Measurements from ENCODE around the gene ECHDC1. TPM values are rescaled to one million over a fixed set of nuclear protein-coding genes. Genes with fewer than 3 reads are reported as not detected.

ECHDC1 gene, protein sequence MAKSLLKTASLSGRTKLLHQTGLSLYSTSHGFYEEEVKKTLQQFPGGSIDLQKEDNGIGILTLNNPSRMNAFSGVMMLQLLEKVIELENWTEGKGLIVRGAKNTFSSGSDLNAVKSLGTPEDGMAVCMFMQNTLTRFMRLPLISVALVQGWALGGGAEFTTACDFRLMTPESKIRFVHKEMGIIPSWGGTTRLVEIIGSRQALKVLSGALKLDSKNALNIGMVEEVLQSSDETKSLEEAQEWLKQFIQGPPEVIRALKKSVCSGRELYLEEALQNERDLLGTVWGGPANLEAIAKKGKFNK
- total RNA-seq: 51.8 and 61.2 TPM in 2 replicates

DNA sequence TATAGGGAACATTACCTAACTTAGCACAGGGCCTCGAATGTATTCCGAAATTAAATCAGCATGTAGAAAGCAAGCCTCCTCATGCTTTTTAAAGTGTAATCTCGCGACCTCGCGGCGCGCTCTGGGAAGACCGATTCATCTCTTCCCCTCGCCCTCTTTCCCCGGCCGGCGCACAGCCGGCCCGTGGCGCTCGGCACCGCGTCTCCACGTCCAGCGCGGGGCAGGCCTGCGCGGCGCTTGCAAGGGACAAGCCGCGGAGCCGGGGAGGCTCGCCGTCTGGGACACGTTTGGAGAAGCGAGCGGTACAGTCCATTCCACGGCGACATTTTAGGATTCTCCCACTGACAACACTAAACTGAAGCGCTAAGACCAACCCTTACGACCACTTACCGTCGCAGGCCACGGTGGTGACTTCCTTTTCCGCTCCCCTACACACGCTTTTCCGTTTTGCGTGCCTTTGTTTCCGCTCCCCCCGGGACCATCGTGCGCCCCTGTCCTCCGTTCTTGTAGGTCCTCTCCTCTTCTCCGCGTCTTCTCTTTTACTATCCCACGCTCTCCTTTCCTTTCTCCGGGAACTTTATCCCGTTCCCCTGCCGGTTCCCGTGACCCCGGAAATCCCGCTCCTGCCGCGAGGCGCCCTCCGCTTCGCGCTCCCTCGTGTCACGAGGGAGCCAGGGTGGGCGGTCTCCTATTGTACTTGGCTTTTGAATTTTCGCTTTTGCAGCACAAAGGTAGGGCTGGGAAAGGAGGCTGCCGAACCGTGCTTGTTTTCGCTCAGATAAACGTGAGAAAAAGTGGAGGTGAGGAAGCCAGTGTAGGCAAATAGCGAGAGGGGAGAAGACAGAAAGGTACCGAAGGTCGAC is at the start of gene ECHDC1:
Gene ECHDC1 (minus strand): TSS at position 664 of the 863 bp plus-strand sequence. CDS start 12,581 bp downstream, outside the sequence.

DNA sequence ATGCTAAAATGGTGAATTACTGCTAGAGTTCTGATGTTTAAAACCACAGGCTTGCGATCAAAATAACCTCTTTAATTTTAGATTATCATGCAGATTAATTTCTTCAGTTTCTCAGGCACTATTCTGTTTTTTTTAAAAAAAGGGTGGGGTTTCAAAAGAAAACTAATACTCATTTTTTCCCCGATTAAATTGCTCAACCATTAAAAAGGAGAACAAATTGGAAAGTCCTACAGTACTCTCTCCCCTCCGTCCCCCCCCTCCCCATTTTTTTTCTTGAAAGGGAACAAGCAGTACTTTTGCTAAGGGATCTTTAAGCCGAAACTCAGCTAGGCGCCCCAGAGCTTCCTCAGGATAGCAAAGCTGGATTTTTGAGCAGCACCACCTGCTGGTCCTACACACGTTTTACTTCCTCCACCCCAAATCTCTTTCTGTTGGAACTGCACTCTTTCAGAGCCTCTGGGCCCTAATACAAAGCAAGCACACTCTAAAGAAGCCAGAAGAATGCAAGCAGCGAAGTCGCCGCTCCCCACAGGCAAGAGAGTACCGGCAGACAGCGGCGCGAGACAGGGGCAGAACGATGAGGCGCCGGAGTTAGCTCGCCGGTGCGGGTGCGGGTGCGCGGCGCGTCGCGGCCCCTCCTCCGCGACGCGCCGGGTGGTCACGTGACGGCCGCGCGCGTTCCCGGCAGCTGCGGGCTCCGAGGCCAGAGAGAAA is 77.1 kb downstream of the ECHDC1 start, which contains the start of gene RNF146:
Gene RNF146 (plus strand): TSS at position 687 of the 714 bp plus-strand sequence. CDS start 13,475 bp downstream, outside the sequence.

Other genes starting within 250 kb of the ECHDC1 start
- gene RSPO3, start 224.9 kb downstream of the ECHDC1 start, total RNA-seq: 0.26 and 3.8 TPM in 2 replicates
- gene RNF146, start 76.7 kb downstream of the ECHDC1 start, total RNA-seq: 19.8 and 27.7 TPM in 2 replicates
- gene KIAA0408, start 115.8 kb upstream of the ECHDC1 start, total RNA-seq: 1.6 and 2.2 TPM in 2 replicates
- gene C6orf58, start 233.6 kb upstream of the ECHDC1 start, total RNA-seq: not detected in 2 replicates